ENCODE results near the gene ZC3H10.
"Not testable (repeated sequence)": the region's sequence is repeated elsewhere in the genome, so short reads cannot be mapped to it uniquely, and the experiment has no call there.

ZC3H10 gene

GRCh38 chr12:56153678-56154065, 35.6 kb downstream of the ZC3H10 start:
- DNase-seq (ENCODE audit: extremely low spot score), result no peak
- ChIA-PET CTCF (interaction anchor here (1.0 to 3.8 kb wide), 3 partner anchors 14 to 36 kb away, joined by 3 to 16 read pairs (median 6); partner anchors contain the start of genes SMARCC2 and ZC3H10), POLR2A (no interaction called here)
- TF ChIP-seq CTCF (IDR thresholded peaks at IDR 0.05; ENCODE audit: control extremely low read depth, extremely low read depth, low read depth, missing control alignments), result no peak

- no peak for TF ChIP-seq CTCF (IDR thresholded peaks at IDR 0.05; ENCODE audit: control extremely low read depth, extremely low read depth, low read depth, missing control alignments)
Measured at GRCh38 chr12:56154246-56154771, 36.2 kb downstream of the ZC3H10 start.

GRCh38 chr12:56154818-56155217, 36.8 kb downstream of the ZC3H10 start:
- CTCF ChIA-PET, result interaction anchor here (1.0 to 3.8 kb wide), 5 partner anchors 15 to 37 kb away, joined by 3 to 16 read pairs (median 4); partner anchors contain the start of genes SMARCC2 and ZC3H10
- DNase-seq (ENCODE audit: extremely low spot score), result no peak
- POLR2A ChIA-PET, result interaction anchor here (0.9 kb wide), 1 partner anchor 37 kb away, joined by 3 read pairs; the partner anchor contains the start of gene ZC3H10
- TF ChIP-seq CTCF (IDR thresholded peaks at IDR 0.05; ENCODE audit: control extremely low read depth, extremely low read depth, low read depth, missing control alignments), result no peak

More at GRCh38 chr12:56154246-56154771, 36.2 kb downstream of the ZC3H10 start:
- POLR2A ChIA-PET, result interaction anchor here (0.9 kb wide), 1 partner anchor 36 kb away, joined by 3 read pairs; the partner anchor contains the start of gene ZC3H10
- DNase-seq (ENCODE audit: extremely low spot score), result no peak
- CTCF ChIA-PET, result interaction anchor here (1.0 to 3.8 kb wide), 4 partner anchors 14 to 38 kb away, joined by 3 to 16 read pairs (median 4); partner anchors contain the start of genes SMARCC2 and ZC3H10

GRCh38 chr12:56155256-56155845, 37.3 kb downstream of the ZC3H10 start:
- POLR2A ChIA-PET, result no interaction called here
- CTCF ChIA-PET, result interaction anchor here (1.2 to 3.8 kb wide), 6 partner anchors 18 to 37 kb away, joined by 3 to 16 read pairs (median 4); partner anchors contain the start of genes ESYT1, SMARCC2 and ZC3H10
- TF ChIP-seq CTCF (IDR thresholded peaks at IDR 0.05; ENCODE audit: control extremely low read depth, extremely low read depth, low read depth, missing control alignments), result no peak
- DNase-seq (ENCODE audit: extremely low spot score), result no peak

- ChIA-PET CTCF (interaction anchor here (1.0 to 3.8 kb wide), 6 partner anchors 9 to 38 kb away, joined by 3 to 16 read pairs (median 4); partner anchors contain the start of genes ESYT1, SMARCC2 and ZC3H10), POLR2A (interaction anchor here (0.7 kb wide), 1 partner anchor 326 kb away, joined by 5 read pairs; no protein-coding TSS in a partner anchor)
- DNase-seq (ENCODE audit: extremely low spot score), result not testable (repeated sequence)
Measured at GRCh38 chr12:56156464-56157200, 38.6 kb downstream of the ZC3H10 start.

GRCh38 chr12:56157201-56158028, 39.3 kb downstream of the ZC3H10 start:
- TF ChIP-seq CTCF (IDR thresholded peaks at IDR 0.05; ENCODE audit: control extremely low read depth, extremely low read depth, low read depth, missing control alignments), result peak; percentile 37
- POLR2A ChIA-PET, result interaction anchor here (1.0 kb wide), 1 partner anchor 29 kb away, joined by 3 read pairs; the partner anchor contains the start of gene ESYT1
- CTCF ChIA-PET, result interaction anchor here (1.0 to 3.8 kb wide), 7 partner anchors 10 to 480 kb away, joined by 3 to 16 read pairs (median 5); partner anchors contain the start of genes ESYT1, SMARCC2 and ZC3H10
- peak; percentile 81 for DNase-seq (ENCODE audit: extremely low spot score)

Measured in GM10248 (cell line).